ENCODE measurements around the gene HSPBP1.

The HSPBP1 gene

GRCh38 chr19:55273978-55274707, 5.8 kb downstream of the HSPBP1 start:
- POLR2A ChIA-PET, result no interaction called here
- CTCF ChIA-PET, result no interaction called here
- H3K27ac ChIP-seq (ENCODE audit: extremely low read depth, low read depth, low read length), result no peak overlapping the region
- peaks cover 4% of the 10 kb centered on the region for H3K4me1 ChIP-seq (ENCODE audit: control insufficient read depth, insufficient read depth, low read length)
- no peaks in the 10 kb centered on the region for H3K9me3 ChIP-seq (ENCODE audit: control insufficient read depth, insufficient read depth, low read depth, low read length)
- TF ChIP-seq ZNF837 (tag by site-specific recombination; IDR thresholded peaks at IDR 0.05), result no peak
- TF ChIP-seq ZNF274 (IDR thresholded peaks at IDR 0.05; ENCODE audit: low read length), result no peak
- no peak for TF ChIP-seq ZNF274 (tag by site-specific recombination; IDR thresholded peaks at IDR 0.05; ENCODE audit: borderline replicate concordance)
- TF ChIP-seq ZNF555 (tag by site-specific recombination; conservative IDR thresholded peaks at IDR 0.05), result no peak
- no peak for TF ChIP-seq ZNF660 (tag by site-specific recombination; IDR thresholded peaks at IDR 0.05)
- TF ChIP-seq SP2 (tag by site-specific recombination; IDR thresholded peaks at IDR 0.05), result no peak
- no peak for TF ChIP-seq ZNF645 (tag by site-specific recombination; IDR thresholded peaks at IDR 0.05)
- no peak for TF ChIP-seq ZNF16 (tag by site-specific recombination; IDR thresholded peaks at IDR 0.05; ENCODE audit: low read depth)
- no peak for TF ChIP-seq ZNF426 (tag by site-specific recombination; IDR thresholded peaks at IDR 0.05)
- H3K36me3 ChIP-seq (ENCODE audit: control insufficient read depth in 2 of 2, insufficient read depth in 1 of 2, low read length in 2 of 2), result peaks cover 10 to 68% of the 10 kb centered on the region in 2 experiments; a peak in 2 of 3 replicates
- no peak overlapping the region for H3K4me3 ChIP-seq (ENCODE audit: low read depth, low read length)

GRCh38 chr19:55272142-55272541, 7.8 kb downstream of the HSPBP1 start:
- peaks cover 5 to 58% of the 10 kb centered on the region in 2 experiments; a peak in 2 of 3 replicates for H3K36me3 ChIP-seq (ENCODE audit: control insufficient read depth in 2 of 2, insufficient read depth in 1 of 2, low read length in 2 of 2)
- H3K27ac ChIP-seq (ENCODE audit: extremely low read depth, low read depth, low read length), result no peak overlapping the region
- H3K9me3 ChIP-seq (ENCODE audit: control insufficient read depth, insufficient read depth, low read depth, low read length), result no peaks in the 10 kb centered on the region
- TF ChIP-seq ZNF580 (tag by site-specific recombination; IDR thresholded peaks at IDR 0.05), result no peak
- TF ChIP-seq ZNF16 (tag by site-specific recombination; IDR thresholded peaks at IDR 0.05; ENCODE audit: low read depth), result no peak
- no peak for TF ChIP-seq ZNF324 (tag by site-specific recombination; IDR thresholded peaks at IDR 0.05)
- TF ChIP-seq ZNF146 (tag by site-specific recombination; IDR thresholded peaks at IDR 0.05), result no peak
- TF ChIP-seq ZNF76 (tag by site-specific recombination; IDR thresholded peaks at IDR 0.05; ENCODE audit: borderline replicate concordance, low read depth), result no peak
- TF ChIP-seq ZNF558 (tag by site-specific recombination; IDR thresholded peaks at IDR 0.05), result no peak
- TF ChIP-seq ZNF571 (tag by site-specific recombination; IDR thresholded peaks at IDR 0.05), result no peak
- TF ChIP-seq ZNF596 (tag by site-specific recombination; IDR thresholded peaks at IDR 0.05), result no peak
- no peak for TF ChIP-seq ZNF529 (tag by site-specific recombination; IDR thresholded peaks at IDR 0.05; ENCODE audit: insufficient replicate concordance)
- TF ChIP-seq ELK4 (IDR thresholded peaks at IDR 0.05; ENCODE audit: borderline replicate concordance, low read depth, low read length), result no peak
- TF ChIP-seq ZNF274 (IDR thresholded peaks at IDR 0.05; ENCODE audit: low read length), result no peak
- no peak for TF ChIP-seq ZNF274 (tag by site-specific recombination; IDR thresholded peaks at IDR 0.05; ENCODE audit: borderline replicate concordance)
- TF ChIP-seq GLI4 (tag by site-specific recombination; IDR thresholded peaks at IDR 0.05), result no peak
- TF ChIP-seq ZNF514 (tag by site-specific recombination; IDR thresholded peaks at IDR 0.05), result no peak
- TF ChIP-seq ZNF366 (tag by site-specific recombination; conservative IDR thresholded peaks at IDR 0.05), result no peak
- no peak for TF ChIP-seq ZNF623 (tag by site-specific recombination; IDR thresholded peaks at IDR 0.05)
- TF ChIP-seq KLF7 (tag by site-specific recombination; IDR thresholded peaks at IDR 0.05; ENCODE audit: borderline replicate concordance), result no peak
- POLR2A ChIA-PET, result interaction anchor here (0.9 kb wide), 1 partner anchor 67 kb away, joined by 5 read pairs; the partner anchor contains the start of gene KMT5C
- H3K4me3 ChIP-seq (ENCODE audit: low read depth, low read length), result no peak overlapping the region
- CTCF ChIA-PET, result no interaction called here
- no peaks in the 10 kb centered on the region for H3K4me1 ChIP-seq (ENCODE audit: control insufficient read depth, insufficient read depth, low read length)

Measured in HEK293 (cell line).